Measurements from ENCODE around the gene LTA.
"Not testable (repeated sequence)": the region's sequence is repeated elsewhere in the genome, so short reads cannot be mapped to it uniquely, and the experiment has no call there.

The LTA gene

DNA sequence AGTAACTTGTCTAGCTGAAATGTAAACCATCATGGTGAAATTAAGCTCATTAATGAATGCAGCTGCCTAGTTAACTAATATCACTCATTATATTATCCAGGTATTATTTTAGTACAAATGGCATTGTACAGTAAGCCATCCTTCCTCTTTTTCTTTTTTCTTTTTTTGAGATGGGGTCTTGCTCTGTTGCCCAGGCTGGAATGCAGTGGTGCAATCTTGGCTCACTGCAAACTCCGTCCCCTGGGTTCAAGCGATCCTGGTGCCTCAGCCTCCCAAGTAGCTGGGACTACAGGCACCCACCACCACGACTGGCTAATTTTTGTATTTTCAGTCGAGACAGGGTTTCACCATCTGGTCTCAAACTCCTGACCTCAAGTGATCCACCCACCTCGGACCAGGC, 18.6 kb downstream of the LTA start:
- not testable (repeated sequence) for DNase-seq

DNA sequence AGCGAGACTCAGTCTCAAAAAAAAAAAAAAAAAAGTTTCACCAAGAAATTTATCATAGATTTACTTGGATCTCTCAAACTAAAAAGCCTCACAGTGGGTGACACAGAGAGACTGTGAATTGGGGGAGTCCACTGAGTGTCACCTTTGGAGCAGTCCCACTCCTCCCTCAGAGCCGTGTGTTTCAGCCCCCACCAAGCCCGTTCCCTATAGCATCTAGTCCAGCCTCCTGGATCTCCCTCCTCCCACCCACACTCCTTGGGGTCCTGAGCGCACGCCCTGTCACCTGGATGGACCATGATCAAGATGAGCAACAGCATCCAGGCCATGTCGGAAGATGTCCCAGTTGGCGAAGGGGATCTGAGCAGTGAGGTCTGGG, 20.3 kb downstream of the LTA start:
- DNase-seq, result no peak

DNA sequence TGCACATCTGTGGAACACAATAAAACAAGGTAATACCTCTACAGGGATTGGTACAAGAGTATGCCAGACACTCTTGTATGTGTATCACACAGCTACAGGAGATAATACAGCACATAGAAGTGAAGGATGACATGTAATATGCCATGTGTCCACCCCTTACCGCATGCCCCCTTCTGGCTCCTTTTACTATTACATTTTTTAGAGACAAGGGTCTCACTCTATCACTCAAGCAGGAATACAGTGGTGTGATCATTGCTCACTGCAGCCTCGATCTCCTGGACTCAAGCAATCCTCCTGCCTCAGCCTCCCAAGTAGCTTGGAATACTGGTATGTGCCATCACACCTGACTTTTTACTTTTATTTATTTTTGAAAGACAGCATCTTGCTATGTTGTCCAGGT, 24.9 kb downstream of the LTA start:
- DNase-seq, result no peak

DNA sequence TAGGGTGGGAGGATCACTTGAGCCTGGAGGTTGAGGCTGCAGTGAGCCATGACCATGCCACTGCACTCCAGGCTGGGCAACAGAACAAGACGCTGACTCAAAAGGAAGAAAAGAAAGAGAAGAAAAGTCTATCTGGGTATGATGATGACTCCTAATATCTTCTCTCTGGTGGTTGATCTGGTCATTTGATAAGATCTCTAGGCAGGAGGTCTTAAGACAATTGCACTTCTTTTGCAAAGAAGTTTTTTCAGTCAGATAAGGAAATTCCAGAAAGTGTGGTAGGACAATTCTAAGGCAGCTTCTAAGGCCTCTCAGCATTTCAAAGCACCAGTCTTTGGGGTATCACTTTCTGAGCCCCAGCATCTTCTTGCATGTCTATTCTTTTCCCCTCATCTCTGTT, 35.2 kb downstream of the LTA start:
- DNase-seq, result no peak

DNA sequence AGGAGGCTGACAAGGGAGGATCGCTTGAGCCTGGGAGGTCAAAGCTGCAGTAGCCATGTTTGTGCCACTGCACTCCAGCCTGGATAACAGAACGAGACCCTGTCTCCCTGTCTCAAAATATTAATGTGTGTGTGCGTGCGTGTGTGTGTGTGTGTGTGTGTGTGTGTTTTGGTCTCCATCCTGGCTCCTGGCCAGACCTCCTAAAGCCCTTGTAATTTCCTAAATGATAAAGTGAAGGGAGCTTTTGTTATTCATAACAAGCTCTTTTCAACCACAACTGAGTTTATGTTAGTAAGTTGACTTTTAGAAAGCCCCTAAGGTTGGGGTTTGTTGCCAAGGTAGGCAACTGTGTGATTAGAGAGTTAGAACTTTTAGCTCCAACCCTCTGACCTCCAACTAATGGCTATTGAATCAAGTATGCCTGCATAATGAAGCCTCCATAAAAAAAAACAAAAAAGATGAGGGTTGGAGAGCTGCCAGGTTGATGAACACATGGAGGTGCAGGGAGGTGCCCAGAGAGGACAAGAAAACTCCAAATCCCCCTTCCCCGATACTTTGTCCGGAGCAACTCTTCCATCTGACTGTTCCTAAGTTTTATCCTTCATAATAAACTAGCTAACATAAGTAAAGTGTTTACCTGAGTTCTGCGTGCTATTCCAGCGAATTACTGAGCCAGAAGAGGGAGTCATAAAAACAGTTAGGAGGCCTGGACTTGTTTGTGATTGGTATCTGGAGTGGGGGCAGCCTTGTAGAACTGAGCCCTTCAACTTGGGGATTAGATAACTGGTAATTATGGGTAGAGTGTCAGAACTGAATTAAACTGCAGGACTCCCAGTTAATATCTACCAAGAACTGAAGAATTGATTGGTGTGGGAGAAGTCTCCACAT, 37.7 kb downstream of the LTA start:
- DNase-seq, result no peak

DNA sequence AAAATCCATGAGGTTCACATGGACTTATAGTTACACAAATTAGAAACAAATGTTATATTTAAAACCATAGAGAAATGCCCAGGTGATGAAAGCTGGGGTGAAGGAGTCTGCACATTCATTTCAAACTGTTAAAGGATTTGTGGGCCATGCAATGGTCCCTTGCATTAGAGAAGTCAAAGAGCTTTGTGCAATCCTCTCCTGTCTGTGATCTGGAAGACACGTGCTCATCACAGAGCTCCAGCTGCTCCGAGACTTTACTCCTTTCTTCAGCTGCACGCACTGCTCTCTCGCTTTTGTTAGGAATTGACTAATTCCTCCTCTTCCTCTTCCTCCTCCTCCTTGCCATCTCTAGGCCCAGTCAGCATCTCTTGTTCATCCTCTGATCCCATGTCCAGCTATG, 38.9 kb downstream of the LTA start:
- DNase-seq, result no peak

DNA sequence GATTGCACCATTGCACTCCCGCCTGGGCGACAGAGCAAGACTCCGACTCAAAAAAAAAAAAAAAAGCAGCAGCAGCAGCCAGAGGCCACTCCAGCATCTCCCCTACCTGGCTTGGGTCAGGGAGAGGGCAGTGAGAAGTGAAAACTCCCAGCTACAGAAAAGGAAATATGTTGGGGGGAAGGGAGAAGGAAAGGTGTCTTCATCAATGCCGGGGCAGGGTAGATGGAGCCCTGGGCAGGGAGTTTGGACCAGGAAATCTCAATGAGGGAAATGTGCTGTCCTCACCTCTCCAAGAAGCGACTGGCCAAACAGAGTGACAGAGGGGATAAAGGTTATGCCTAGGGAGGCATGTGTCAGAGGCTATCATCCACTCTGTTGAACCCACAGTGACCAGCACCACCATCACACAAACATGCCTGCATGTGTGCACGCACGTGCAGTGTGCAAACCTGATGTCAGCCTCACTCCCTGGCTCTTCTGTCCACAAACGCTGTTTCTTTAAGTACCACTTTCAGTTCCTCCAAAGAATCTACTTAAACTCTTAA, 42.1 kb downstream of the LTA start:
- no peak for DNase-seq

DNA sequence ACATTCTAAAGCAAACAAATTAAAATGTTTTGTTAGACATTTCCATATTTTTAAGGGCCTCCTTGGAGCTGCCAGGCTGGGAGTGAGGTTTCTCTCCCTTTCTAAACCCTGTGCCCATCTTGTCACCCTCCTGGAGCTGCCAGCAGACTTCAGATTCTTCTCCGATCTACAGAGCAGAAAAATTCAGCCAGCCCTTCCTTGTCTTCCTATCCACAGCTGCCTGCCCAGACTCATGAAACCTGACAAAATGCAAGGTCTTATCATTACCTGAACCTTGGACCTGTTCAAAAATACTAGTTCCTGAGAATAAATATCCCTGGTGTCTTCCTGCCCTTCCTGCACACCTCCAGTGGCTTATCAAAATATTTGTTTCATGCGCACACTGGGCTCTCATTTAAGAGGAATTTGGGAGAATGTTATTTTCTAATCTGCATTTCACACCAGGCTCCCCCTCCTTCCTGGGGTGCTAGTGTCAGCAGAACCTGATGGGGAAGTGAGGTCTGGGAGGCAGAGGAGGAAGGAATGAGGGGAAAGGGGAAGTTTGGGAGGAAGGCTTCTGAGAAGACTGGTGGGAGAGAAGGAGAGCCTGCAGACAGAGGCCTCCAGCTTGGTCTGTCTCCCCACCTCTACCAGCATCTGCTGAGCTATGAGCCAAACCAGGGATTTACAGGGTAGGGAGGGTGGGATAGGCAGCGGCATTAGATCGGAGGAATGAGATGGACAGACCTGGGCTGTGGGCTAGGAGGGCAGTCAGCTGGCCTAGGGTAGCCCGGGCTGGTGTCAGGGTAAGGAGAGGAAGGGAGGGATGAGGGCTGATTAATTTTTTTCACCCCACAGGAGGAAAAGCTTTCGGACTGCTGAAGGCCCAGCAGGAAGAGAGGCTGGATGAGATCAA, 42.8 kb downstream of the LTA start, which contains the start of gene AIF1:
AIF1 (plus strand) TSS at position 551 of the 895 bp plus-strand sequence; CDS start at position 647, 96 bp downstream.
- DNase-seq, result no peak

DNA sequence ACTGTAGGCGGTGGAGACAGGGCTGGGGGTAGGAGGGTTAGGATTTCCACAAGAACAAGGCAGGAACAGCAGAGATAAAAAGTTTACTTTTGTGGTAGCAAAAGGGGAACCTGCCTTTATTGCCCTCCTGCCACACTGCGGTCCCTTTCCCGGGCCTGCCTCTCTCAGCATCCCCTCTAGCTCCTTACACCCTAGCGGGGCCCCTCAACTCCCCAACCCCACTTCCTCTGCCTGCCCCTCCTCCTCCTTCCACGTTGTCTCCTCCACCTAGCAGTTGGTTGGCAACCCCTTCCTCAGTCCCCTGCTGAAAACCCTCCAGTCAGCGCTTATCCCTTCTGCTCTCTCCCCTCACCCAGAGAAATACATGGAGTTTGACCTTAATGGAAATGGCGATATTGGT, 43.7 kb downstream of the LTA start:
- peak; percentile 34 for DNase-seq

DNA sequence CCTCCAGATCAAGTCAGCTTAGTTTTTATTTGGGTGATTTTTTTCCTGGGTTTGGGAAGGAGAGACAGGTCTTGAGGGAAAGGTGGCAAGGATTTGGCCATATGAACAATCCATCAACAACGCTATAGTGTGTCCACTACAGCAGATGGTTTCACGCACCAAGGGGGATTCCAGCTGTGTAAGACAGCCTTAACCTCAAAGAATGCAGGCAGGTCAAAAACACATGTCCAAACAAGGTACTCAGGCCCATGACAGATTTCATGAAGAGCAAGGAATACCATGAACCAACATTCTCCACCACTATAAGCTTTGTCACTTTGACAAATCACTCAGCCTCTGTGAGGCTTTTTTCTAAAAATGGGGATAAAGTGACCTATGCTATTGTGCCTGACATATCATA, 44.9 kb downstream of the LTA start:
- no peak for DNase-seq

DNA sequence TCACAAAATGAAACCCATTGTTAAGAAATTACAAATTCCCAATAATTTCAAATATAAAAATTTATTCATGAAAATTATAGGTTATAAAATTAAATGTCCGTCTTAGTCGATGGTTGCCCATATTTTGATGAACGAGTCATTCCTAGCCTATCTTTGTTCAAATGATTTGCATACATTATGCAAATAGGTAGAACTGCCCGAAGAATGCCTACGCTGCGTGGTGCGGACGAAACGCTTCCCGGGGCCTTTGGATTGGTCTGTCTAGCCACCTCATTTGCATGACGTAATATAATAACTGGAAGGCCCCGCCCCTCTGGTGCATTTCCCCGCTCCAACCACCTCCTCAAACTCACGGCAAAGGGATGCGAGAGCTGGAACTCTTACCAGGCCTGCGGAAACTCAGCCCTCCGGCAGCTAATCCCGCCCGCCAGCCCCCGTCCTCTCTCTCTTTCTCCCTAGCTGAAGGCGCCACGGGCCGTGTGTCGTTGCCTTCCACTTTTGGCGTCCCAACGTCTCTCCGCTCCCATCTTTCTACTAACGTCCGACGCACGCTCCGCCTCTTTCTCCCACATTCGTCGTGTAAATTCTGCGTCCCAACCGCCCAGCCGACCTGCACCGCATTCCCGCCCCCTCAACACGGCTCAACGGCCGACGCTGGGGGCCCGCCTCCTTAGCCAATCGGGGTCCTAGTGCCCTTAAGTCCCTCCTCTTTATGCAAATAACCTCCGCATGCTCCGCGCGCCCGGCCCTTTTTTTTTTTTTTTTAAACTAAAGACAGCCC, 47.9 kb downstream of the LTA start:
- peak; percentile 95 for DNase-seq

DNA sequence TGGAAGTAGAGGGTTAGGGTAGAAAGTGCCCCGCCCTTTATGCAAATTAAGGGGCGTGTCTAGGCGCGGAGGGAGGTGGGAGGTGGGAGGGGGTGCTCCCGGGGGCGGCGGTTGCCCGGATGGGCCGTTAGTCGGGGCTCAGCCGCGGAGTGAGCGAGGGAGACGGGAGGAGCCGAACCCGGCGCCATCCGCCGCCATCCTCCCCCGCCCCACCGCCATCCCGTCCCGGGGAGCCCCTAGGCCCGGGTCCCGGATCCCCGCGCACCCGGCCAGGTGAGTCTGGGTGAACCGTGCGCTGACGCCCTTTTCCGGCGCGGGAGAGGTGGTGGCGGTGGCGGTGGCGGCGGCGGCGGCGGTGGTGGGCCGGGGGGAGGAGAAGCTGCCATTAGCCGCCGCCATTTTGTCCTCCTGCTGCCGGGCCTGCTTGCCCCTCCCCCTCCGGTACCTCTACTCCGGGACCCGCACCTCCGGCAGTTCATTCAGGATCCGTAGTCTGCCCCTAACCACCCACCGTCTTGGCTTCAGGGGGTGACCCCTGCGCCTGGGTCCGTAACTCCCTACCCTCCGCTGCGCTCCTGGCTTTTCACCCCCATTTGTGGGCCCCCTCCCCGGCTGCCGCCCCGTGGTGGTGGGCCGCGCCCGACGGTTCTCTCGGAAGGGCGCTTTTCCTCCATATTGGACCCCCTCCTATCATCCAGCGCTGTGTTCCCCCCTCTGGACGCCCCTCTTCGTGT, 48.7 kb downstream of the LTA start, which contains the start of gene PRRC2A:
PRRC2A (plus strand) TSS at position 130 of the 734 bp plus-strand sequence. CDS start 2,075 bp downstream, outside the sequence.
- DNase-seq, result peak; percentile 93

DNA sequence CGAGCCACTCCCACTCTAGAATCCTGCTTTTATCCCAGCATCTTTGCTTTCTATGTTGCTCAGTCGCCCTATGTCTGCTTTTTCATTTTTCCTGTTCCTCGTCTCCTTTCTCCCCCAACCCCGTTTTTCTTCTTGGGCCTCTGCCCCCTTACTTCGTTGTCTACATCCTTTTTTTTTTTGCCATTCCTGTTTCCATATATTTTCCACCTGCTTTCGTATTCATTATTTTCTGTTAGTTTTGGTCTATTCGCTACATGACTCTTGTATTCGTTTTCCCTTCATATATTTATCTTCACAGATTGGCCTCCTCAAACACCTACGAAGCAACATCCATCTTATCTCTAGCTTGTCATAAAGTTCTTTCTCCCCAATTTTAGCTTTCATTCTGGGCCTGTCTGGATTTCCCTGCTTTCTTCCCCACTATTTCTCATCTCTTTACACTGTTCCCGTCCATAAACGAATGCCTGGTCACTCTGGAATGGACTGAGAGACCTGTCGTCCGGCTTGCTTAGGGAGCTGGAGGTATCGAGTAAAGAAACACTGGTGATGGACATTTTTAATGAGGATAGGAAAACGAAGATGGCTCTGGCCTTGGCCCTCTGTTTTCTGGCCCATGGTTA, 49.3 kb downstream of the LTA start:
- DNase-seq, result no peak

DNA sequence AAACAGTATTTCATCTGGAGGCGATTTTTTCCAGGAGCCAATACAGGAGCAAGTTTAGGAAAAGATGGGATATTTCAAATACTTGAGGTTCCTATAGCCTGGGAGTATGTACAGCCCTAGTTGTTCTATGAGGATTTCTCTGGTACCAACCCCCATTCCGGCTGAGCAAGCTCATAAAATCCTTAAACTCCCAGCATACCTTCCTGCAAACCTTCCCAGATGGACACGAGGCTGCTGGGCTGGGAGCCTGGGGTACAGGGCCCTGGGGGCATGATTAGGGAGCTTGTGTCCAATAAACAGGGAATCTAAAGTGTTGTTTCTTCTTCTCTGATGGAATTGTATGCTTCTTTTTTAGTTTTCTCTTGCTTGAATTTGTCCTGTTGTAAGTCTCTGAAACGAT, 49.9 kb downstream of the LTA start:
- DNase-seq, result no peak

DNA sequence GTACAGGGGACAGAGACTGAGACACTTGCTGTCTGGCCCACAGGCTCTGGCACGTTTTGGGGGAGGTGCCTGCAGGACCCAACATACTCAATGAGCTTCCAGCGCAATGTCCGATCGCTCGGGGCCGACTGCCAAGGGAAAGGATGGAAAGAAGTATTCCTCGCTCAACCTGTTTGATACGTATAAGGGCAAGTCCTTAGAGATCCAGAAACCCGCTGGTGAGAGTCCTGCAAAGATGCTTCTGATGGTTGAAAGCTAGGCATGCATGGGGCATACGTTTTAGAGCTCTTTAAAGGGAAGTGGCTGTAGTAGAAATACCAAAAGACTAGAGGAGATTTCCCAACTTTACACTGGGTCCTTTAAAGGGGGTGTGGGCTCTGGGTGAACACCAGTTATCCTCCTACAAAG, 50.6 kb downstream of the LTA start:
- DNase-seq, result no peak
